Lung (tissue), 12 donors: ENCODE measurements around the gene NLRC3. TPM values are rescaled to one million over a fixed set of nuclear protein-coding genes. Genes with fewer than 3 reads are reported as not detected.

Source experiments
- ATAC-seq: fragments of 200-7000 bp; cut with Tn5 transposase; one replicate; pipeline ENCODE4 v1.9.1; 2020; ENCODE audit warnings: moderate number of reproducible peaks; ENCODE audit not compliant: insufficient read depth, low FRiP score
- DNase-seq, 3 donors: peaks; one replicate each; pipeline ENCODE4 v3.0.0-alpha.2; 2013 to 2017
- H3K27ac ChIP-seq, 2 donors: one replicate each; pipeline ENCODE4 v1.5.1; 2013; ENCODE audit warnings: mild to moderate bottlenecking in 2 of 2, moderate library complexity in 2 of 2, control low read depth in 1 of 2, inconsistent platforms in 1 of 2, low read depth in 1 of 2, low read length in 1 of 2
- H3K27me3 ChIP-seq, 3 donors: one replicate each; pipeline ENCODE4 v1.5.1; 2013; ENCODE audit warnings: low read length in 2 of 3; ENCODE audit not compliant: control insufficient read depth in 3 of 3, insufficient read depth in 3 of 3
- H3K36me3 ChIP-seq, 4 donors: one replicate each; pipeline ENCODE4 v1.5.1; 2013; ENCODE audit warnings: low read length in 4 of 4, mild to moderate bottlenecking in 1 of 4, moderate library complexity in 1 of 4; ENCODE audit not compliant: control insufficient read depth in 4 of 4, insufficient read depth in 4 of 4
- H3K4me1 ChIP-seq, 5 donors: one replicate each; pipeline ENCODE4 v1.5.1; 2013; ENCODE audit warnings: low read length in 5 of 5, mild to moderate bottlenecking in 2 of 5, moderate library complexity in 1 of 5; ENCODE audit not compliant: control insufficient read depth in 5 of 5, insufficient read depth in 5 of 5
- H3K4me3 ChIP-seq: one replicate; pipeline ENCODE4 v1.5.1; 2013; ENCODE audit warnings: mild to moderate bottlenecking, control low read depth, moderate library complexity
- H3K9ac ChIP-seq, 2 donors: one replicate each; pipeline ENCODE4 v1.5.1; 2013; ENCODE audit warnings: low read length in 2 of 2, control low read depth in 1 of 2; ENCODE audit not compliant: insufficient read depth in 1 of 2
- H3K9me3 ChIP-seq, 4 donors: one replicate each; pipeline ENCODE4 v1.5.1; 2013; ENCODE audit warnings: low read length in 3 of 4, mild to moderate bottlenecking in 1 of 4, moderate library complexity in 1 of 4; ENCODE audit not compliant: control insufficient read depth in 4 of 4, insufficient read depth in 3 of 4
- WGBS, 2 donors: extraction: QIAGEN DNeasy Blood & Tissue Kit; methylation state at CpG; one replicate each; pipeline ENCODE4 v1.1.7; 2013; 5-methylcytosine and 5-hydroxymethylcytosine counted together
- polyA plus RNA-seq, 2 donors: library from polyadenylated mRNA; stranded (reverse); fragments of 200-250 nt; gene quantifications; one replicate each; pipeline ENCODE4 v1.2.1, GENCODE V29; 2013
- total RNA-seq, 2 donors: library from RNA; depleted of rRNA in 1 of 2; stranded (reverse); fragments of >200 nt in 1 of 2; gene quantifications; one replicate each; pipeline ENCODE4 v1.2.1, GENCODE V29; 2014 to 2021
- TF ChIP-seq, protein P1 (sequence below): IDR thresholded peaks from 2 replicates; pipeline ENCODE4 v1.5.1; 2012; ENCODE audit warnings: mild to moderate bottlenecking; ENCODE audit errors: control extremely low read depth, extremely low read depth
- donor health status: control.
- donor health status: control.
- donor health status: Bipolar disorder and iron deficiency.
- donor health status: healthy.
- donor health status: DM: yes; HTN: yes; CAD: no.

Gene NLRC3
- total and polyA plus RNA-seq, 4 donors: 1.1 to 4.4 (median 2.5) TPM

DNA sequence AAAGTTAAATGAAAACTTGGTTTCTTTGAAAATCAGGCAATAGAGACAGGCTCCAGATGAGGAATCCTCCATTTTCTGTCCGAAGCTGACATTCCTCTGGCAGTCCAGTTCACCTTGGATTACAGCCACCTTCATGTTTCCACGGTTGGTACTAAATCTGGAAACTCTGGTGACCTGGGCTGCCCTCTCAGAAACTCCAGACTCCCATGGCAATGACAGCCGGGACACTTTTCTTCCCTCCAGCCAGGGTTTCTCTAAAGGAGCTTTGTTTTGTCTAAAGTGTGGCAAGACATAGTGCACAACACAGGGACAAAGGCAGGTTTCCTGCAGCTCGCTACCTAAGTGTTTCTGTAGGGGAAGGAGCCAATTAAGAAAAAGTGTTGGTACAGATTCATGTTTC is 40.4 kb downstream of the NLRC3 start:
- H3K36me3 ChIP-seq: peaks cover 10 to 37% (median 25%) of the 10 kb centered on the region in 4 donors
- no peaks in the 10 kb centered on the region for H3K27me3 ChIP-seq
- 76 to 85% methylated on average over 4 of the region's 4 CpGs for WGBS, 2 donors
- H3K9me3 ChIP-seq: no peaks in the 10 kb centered on the region
- no peak overlapping the region for H3K27ac ChIP-seq
- no peak overlapping the region for H3K4me3 ChIP-seq
- TF ChIP-seq, protein P1, sequence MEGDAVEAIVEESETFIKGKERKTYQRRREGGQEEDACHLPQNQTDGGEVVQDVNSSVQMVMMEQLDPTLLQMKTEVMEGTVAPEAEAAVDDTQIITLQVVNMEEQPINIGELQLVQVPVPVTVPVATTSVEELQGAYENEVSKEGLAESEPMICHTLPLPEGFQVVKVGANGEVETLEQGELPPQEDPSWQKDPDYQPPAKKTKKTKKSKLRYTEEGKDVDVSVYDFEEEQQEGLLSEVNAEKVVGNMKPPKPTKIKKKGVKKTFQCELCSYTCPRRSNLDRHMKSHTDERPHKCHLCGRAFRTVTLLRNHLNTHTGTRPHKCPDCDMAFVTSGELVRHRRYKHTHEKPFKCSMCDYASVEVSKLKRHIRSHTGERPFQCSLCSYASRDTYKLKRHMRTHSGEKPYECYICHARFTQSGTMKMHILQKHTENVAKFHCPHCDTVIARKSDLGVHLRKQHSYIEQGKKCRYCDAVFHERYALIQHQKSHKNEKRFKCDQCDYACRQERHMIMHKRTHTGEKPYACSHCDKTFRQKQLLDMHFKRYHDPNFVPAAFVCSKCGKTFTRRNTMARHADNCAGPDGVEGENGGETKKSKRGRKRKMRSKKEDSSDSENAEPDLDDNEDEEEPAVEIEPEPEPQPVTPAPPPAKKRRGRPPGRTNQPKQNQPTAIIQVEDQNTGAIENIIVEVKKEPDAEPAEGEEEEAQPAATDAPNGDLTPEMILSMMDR: no peak
- no peaks in the 10 kb centered on the region for H3K4me1 ChIP-seq
- ATAC-seq: no peak
- DNase-seq: no peak
- H3K9ac ChIP-seq: no peak overlapping the region

DNA sequence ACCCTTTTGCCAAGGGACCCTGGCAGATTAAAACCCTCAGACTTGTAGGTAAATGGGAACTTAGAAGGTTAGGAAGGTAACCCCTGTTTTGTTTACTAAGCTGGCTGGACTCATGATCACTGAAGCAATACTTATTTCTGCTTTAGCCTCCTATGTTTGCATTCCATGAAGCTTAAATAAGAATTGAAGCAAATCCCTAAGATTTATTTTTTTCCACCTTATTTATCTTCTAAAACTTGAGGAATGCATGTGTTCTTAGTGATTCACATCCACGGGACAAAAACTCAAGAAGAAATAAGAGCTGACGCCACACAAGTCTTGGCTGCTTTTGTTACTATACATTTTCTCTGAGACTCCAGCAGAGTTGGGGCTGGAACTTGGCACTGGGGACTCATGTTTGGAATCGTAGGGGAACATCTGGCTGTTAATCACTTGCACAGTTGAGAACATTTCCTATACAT is 40.9 kb downstream of the NLRC3 start:
- DNase-seq: peak in 2 of 3 donors; percentile 5 to 18
- H3K9me3 ChIP-seq: no peaks in the 10 kb centered on the region
- no peaks in the 10 kb centered on the region for H3K27me3 ChIP-seq
- no peak overlapping the region for H3K4me3 ChIP-seq
- 85 to 86% methylated on average over 3 of the region's 3 CpGs for WGBS, 2 donors
- H3K36me3 ChIP-seq: peaks cover 10 to 37% (median 23%) of the 10 kb centered on the region in 4 donors
- no peak overlapping the region for H3K9ac ChIP-seq
- no peaks in the 10 kb centered on the region for H3K4me1 ChIP-seq
- no peak for ATAC-seq
- TF ChIP-seq, protein P1: no peak
- H3K27ac ChIP-seq: no peak overlapping the region

DNA sequence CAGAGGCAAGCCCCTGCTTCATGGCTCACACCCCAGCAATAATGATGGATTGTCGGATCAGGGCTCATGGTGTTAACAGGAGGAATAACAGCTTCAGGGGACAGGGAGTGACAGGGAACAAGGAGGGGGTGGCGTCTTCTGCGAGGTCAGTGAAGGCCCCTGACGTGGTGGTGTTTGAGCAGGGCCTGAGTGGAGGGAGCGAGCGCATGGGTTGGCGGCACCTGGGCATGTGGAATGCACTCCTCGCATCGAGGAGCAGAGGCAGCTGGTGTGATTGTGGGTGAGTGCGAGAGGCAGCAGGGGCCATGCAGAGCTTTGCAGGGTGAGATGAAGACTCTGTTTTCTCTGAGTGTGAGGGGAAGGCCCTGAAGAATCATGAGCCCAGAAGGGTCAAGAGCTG is 43.1 kb downstream of the NLRC3 start:
- Histone ChIP-seq H3K27ac (no peak overlapping the region), H3K9ac (no peak overlapping the region), H3K4me1 (no peaks in the 10 kb centered on the region), H3K27me3 (no peaks in the 10 kb centered on the region), H3K36me3 (peaks cover 6 to 37% (median 29%) of the 10 kb centered on the region in 4 donors), H3K9me3 (no peaks in the 10 kb centered on the region), H3K4me3 (no peak overlapping the region)
- TF ChIP-seq, protein P1: no peak
- no peak for ATAC-seq
- WGBS, 2 donors: 94 to 96% methylated on average over 10 of the region's 10 CpGs
- DNase-seq: no peak

DNA sequence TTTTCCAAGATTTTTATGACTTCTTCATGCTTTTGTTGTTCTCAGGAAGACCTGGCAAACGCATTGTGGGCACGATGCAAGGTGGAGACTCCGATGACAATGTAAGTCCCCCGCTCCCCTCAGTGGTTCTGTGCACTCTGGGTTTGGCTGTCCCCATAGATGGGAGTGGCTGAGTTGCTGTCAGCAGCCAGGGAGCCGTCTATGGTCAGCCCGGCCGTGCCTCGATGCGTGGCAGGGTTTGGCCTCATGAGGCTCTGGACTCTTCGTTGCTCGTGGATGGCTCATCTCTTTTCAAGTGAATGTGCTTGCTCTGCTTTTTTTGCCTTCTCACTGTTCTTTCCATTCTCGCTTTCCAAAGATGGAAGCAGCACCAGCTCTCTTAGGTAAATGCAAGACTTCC is 44.5 kb downstream of the NLRC3 start:
- H3K9ac ChIP-seq: no peak overlapping the region
- H3K27ac ChIP-seq: no peak overlapping the region
- WGBS, 2 donors: 92 to 93% methylated on average over 12 of the region's 12 CpGs
- TF ChIP-seq, protein P1: no peak
- DNase-seq: no peak
- no peaks in the 10 kb centered on the region for H3K9me3 ChIP-seq
- H3K4me1 ChIP-seq: no peaks in the 10 kb centered on the region
- no peak overlapping the region for H3K4me3 ChIP-seq
- no peak for ATAC-seq
- H3K27me3 ChIP-seq: no peaks in the 10 kb centered on the region
- H3K36me3 ChIP-seq: peaks cover 8 to 44% (median 30%) of the 10 kb centered on the region in 4 donors
